ENCODE measurements around the gene UBE2J2.

UBE2J2 gene

DNA sequence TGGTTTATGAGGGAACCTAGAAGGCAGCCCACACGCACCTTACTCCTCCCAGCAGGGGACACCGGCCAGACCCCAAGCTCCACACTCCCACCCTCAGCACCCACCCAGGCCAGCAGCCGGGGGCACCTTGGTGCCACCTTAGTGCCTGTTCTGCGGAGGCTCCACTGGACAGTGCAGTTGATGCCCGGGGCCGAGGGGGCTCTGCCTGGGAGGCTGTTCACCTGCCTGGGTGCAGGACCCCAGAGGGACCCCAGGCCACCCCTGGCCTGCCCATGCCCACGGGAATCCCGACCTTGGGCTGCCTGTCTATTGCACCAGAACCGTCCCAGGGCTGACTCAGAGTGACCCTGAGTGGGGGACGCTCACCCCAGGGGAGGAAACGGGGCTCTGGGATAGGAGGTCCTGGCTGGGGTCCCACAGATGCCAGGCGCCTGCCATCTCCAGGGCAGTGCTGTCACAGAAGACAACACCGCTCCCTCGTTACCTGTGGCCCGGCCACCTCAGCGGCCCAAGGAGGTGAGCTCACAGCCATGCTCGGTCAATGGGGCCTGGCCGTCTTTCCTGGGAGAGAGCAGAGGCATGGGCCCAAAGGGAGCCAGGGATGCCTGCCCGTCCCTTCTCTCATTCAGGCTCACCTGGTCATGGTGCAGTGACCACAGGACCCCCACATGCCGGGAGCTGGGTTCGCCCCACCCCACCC is 7.3 kb upstream of the UBE2J2 start:
- DNase-seq (ENCODE audit: low read depth) = no peak

DNA sequence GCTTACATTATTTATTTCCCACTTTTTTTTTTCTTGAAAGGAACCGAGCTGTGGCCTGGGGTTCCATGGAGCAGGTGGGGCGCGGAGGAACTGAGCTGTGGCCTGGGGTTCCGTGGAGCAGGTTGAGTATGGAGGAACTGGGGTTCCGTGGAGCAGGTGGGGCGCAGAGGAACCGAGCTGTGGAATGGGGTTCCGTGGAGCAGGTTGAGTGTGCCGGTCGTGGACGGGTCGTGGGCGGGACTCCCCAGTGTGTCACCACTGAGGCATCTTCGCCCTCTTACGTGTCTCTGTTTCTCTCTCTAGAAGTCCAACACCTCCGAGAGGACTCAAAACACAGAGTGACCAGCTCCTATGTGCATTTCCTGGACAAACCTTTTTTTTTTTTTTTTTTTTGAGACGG is 5.4 kb upstream of the UBE2J2 start:
- DNase-seq (ENCODE audit: low read depth) = no peak

DNA sequence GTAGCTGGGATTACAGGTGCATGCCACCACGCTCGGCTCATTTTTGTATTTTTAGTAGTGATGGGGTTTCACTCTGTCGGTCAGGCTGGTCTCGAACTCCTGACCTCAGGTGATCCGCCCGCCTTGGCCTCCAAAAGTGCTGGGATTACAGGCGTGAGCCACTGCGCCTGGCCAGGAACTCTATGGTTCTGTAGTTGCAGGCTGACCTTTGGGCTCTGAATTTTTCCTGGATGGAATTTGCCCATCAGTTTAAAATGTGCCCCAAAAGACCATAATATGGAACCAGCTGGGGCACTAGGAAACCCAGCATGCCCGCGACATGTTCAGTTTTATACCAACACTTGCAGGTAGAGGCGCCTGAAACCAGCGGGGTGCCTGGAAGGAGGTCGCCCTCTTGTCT is 5.0 kb upstream of the UBE2J2 start:
- DNase-seq (ENCODE audit: low read depth) = no peak

DNA sequence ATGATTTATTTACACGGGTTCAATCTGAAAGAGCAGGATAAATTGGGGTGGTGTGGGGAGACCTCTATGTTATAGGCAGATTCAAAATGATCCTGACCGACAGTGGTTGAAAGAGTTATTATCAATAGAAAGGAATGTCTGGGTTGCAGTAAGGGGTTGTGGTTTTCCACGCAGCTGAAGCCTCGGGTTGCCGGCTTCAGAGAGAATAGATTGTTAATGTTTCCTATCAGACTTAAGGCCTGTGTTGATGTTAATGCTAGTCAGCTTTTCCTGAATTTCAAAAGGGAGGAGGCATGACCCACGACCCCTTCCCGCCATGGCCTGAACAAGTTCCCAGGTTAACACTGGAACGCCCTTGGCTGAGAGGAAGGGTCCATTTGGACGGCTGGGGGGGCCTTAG is 2.2 kb upstream of the UBE2J2 start:
- DNase-seq (ENCODE audit: low read depth) = no peak

DNA sequence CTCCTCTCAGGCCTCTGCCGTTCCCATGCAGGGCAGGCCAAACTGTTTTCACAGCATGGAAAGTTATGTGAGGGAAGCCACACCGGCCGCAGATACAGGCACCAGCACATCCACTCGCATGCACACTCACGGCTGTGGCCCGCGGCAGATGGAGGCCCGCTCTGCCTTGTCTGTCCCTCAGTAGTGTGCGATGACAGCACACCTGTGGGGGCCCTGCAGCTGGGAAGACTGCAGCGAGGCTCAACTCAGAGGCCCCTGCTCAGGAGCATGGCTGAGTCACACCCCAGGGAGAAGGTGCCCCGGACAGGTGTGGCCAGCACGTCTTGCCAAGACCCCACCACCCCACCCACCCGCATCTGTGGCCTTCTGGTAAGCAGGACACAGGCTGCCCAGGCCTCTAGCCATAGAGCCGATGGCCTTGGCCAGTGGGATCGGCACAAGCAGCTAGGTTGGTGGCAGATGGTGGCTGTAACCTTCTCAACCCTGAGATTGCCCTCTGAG is 1.3 kb upstream of the UBE2J2 start:
- DNase-seq (ENCODE audit: low read depth) = no peak

DNA sequence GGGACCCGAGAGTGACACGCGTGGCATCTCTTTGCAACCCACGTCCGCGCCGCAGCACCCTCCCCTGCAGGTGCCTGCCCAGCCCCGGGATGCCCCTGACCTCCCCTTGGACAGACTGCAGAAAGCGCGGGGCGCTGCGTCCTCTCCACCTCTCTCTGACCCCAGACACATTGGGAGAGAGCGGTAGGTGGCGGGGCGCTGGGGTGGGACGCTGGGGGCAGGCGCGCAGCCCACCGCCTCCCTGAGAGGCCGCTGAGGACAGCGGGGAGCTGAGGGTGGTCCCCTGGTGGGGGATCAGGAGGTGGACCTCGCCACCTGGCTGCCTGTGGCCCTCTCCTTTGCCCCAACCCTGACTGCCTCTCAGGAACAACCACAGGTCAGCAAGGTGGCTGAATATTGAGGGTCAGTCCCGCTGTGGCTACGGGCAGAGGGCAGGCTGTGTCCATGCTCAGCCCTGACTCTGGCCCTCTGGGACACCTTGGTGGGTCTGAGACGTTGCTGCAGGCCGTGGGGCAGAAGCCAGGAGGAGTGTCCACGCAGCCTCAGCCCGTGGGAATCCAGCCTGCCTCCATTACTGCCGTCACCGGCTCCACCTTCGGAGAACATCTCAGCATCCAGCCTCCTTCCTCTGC is 761 bp upstream of the UBE2J2 start:
- DNase-seq (ENCODE audit: low read depth) = no peak

DNA sequence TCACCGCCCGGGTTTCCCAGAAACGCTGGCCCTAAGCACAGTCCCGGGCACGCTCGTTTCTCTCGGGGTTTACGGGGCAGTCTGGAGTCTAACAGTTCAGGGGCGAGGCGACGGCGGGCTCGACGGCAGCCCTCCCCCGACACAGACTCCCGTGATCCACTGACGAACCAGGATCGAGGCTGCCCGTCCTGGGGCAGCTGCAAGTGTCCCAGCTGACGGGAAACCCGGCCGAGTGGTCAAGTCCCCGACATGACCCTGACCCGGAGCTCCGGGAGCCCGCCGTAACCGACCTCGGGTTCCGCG is 494 bp downstream of the UBE2J2 start:
- DNase-seq (ENCODE audit: low read depth) = no peak

DNA sequence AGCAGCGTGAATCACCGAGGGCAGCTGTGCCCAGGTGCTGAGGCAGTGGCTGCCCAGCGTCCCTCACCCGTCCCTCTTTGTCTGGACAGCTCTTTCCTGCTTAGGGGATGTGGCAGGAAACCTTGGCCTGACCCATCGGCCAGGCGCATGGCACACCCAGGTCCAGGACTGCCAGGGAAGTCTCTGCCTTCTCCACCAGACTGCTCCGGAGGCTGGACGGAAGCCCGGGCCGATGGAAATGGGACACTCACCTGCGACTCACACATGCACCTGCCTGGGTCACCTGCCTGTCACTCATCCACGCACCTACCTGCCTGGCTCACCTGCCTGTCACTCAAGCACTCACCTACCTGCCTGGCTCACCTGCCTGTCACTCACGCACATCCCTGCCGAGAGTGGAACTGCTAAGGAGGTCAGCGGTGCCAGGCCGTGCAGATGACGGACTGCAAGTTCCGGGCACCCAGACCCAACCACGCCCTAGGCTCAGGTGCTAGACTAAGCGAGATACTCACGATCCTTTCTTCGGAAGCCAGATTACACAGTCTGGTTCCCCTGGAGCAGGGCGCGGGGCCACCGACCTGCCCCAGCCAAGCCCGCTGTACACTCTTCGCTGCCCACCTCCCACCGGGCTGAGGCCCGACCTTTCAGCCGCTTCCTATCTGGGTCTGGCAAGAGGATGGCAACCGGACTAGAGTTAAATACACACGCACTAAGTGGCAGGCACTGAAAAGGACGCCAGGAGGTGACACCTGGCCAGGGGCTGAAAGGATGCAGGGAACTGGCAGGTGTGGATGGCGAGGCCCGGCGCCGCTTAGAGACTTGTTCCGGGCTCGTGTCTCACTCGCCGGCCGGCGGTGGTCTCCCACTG is 1.1 kb downstream of the UBE2J2 start:
- no peak for DNase-seq (ENCODE audit: low read depth)

DNA sequence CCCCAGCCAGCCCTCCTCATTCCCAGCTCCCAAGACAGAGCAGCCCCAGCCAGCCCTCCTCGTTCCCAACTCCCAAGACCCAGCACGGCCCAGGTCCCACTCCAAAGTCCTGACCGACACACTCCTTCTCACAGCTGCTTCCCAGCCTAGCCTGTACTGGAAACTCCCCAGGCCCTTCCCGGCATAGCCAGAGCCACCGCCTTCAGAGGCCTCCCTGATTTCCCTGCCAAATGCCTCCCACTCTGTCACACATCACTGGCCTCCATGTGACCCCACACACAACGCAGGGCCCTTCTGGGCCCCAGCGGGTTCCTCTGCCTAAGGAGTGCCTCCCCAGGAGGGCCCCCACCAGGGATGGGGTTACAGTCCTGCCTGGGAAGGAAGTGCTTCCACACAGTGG is 2.8 kb downstream of the UBE2J2 start:
- DNase-seq (ENCODE audit: low read depth) = no peak

DNA sequence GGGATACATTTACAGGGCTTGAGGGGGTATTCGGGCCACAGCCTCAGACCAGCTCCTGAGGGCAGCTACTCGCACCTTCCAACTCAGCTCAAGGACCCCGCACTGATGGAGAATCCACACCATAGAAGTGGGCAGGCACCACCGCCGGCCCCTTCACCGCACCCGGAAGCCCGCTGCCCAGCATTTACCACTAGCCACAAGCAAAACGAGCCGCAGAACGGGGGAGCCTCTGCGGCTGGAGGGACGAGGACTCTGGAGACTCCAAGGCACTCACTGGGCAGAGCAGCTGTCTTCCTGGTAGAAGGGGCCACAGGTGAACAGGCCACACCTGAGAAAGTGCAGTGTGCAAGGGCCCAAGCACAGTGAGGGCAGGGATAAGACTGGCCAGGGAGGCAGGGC is 5.4 kb downstream of the UBE2J2 start:
- no peak for DNase-seq (ENCODE audit: low read depth)

DNA sequence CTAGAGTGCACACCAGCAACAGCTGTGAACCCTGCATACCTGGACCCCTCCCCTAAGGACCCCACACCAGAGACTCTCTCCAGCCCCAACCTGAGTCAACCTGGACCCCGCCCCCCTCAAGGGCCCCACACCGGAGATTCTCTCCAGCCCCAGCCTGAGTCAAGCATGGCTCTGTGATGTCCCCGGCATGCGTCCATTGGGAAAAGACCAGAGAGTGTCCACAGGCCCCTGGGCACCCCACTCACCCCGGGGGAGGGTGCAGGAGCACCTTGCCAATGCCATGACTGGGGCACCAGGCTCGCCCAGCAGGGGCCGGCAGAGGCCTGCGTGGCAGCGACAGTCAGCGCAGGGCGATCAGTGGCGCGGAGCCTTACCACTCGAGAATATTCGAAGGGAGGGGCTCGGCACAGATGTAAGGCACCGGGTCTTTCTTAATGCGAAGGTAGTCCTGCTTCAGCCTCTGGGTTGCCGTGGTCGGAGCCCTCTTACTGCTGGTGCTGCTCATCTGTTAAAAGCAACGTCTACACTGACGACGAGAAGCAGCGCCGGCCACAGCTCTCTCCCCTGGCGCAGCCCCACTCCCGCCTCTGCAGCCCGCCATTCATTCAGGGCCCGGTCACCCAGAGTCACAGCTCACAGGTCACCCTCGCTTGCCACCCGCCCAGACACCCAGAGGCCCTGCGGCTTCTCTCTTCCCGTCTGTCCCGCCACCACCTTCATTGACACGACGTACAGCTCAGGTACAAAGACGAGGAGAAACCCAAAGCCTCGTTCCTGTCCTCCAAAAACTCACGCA is 6.0 kb downstream of the UBE2J2 start:
- no peak for DNase-seq (ENCODE audit: low read depth)

DNA sequence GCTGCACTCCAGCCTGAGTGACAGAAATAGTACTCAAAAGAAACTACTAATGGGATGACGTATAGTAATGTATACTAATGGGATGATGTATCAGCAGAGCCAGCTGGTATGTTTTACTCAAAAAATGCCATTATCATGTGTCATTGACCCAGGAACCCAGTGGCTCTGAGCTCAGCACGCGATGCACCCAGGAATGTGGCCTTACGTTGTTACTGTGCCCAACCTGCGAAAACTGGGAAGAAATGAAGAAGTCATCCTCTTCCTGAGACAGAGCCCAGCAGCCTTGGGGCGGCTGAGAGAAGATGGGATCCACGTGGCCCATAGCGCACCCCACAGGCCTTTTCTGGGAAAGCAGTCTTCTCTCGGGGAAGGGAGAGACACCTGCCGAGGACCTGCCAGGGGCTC is 8.8 kb downstream of the UBE2J2 start:
- peak; percentile 18 for DNase-seq (ENCODE audit: low read depth)

DNA sequence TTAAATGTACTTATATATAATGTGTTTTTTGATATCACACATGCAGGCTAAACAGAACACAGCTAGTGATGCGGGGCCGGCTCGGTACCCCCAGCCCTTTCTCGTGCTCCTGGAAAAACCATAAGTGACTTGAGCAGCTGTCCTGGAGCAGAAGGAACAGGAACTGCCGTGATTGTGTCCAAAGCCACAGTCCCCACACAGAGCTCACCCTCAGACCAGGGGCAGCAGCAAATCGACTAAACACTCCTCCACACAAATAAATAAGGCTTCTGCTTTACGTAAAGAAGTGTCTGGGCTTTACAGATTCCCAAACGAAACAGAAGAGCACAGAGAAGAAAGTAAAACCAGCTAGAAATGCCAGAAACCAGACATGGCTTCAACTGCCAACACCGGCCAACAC is 9.6 kb downstream of the UBE2J2 start:
- no peak for DNase-seq (ENCODE audit: low read depth)

DNA sequence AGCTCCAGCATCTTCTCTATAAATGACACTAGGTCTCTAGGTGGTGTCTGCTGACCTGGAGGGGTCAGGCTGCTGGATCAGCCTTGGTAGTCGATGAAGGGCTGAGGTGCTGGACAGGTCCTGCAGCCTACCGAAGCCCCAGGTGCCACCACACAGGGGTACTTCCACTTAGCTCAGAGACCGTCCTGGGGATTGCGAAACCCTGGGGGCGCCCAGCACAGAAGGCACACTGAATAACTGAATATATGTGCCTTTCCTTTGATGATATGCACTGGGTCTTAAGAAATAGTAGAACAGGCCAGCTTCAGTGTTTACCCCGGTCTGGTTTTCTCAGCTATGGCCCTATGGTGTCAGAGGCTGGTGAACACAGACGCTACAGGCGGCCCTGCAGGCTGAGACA is 10.9 kb downstream of the UBE2J2 start:
- DNase-seq (ENCODE audit: low read depth) = no peak

DNA sequence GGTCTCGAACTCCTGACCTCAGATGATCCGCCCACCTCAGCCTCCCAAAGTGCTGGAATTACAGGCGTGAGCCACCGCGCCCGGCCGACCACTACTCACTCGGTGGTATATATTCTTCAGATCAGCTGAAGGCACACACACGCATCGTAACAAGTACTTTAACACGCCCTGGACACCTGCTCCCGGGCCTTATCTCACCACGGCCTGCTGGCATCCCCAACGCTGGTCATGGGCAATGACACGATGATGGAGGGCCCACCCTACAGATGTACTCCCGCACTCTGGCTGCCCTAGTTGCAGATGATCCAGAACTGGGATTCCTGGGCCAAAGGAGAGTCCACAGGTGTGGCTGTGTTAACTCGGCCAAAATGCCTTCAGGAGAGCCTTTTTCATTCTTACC is 11.6 kb downstream of the UBE2J2 start:
- DNase-seq (ENCODE audit: low read depth) = no peak

DNA sequence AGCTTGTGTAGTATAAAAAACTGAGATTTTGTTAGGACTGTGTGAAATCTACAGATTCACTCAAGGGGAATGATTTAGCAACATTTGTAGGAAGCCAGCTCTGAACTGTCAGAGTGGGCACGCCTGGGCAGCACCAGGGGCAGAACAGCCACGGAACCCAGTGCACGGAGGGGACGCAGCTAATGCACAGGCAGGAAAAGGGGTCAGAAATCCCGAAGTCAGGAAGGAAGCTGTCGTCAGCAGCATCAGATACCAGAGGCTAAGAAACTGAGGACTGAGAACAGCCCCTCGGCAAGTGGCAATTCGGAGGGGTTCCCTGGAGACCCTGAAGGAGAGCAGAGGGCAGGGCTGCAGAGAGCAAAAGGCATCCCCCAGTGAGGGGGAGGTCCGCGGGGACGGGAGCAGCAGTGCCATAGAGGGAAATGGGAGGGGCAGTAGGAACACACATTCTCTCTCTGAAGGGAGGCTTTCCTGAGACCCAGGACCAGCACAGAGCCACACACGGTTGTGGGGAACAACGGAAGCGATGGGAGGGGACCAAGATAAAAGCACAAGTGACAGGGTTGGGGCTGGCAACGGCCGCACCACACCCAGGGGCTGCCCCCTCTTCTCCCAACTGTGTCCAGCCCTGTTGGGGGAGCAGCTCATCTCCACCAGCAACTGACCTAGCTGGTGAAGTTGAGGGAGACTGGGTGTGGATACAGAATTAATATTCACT is 12.7 kb downstream of the UBE2J2 start:
- DNase-seq (ENCODE audit: low read depth) = no peak

DNA sequence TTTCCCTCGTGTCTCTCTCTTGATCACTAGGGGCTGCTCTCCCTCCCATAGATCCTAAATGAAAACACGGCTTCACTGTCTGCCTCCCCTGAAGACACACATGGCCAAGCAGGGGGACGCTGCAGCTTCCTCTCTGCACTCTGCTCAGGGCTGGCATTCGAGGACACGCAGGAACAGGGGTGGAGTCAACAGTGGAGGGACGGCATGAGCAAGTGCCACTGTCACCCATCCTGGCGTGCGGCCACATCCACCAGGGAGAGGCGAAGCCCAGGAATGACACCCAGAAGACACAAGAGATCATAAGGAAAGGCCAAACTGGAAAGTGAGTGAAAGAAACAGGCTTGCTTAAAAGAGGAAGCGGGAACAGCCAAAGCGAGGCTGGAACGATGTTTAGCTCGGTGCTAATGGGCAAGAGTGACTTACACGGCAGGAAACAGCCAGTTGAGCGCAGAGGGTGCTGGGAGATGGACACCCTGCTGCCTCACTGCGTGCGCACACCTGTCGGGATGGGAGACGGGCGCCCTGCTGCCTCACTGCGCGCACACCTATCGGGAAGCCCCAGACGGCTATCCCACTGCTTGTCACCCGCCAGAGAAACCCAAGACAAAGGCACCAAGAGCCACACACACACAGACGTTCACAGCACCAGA is 13.6 kb downstream of the UBE2J2 start:
- DNase-seq (ENCODE audit: low read depth) = no peak

DNA sequence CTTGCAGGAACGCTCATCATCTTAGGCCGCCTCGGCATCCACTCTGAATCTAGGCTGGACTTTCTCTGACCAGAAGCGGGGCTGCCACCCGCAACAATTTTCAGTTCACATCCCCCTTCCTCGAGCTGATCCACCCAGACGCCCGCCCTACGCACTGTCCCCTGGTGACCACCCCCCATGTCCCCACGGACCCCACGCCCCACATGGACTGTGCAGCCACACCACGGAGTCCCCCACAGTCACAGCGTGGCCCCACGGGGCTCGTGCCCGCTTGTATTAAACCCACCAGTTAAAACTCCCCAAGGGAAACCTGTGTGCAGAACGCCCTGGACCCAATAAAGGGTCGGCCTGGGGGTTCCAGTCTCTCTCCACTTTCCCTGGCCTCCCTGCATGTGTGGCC is 14.1 kb downstream of the UBE2J2 start:
- no peak for DNase-seq (ENCODE audit: low read depth)

DNA sequence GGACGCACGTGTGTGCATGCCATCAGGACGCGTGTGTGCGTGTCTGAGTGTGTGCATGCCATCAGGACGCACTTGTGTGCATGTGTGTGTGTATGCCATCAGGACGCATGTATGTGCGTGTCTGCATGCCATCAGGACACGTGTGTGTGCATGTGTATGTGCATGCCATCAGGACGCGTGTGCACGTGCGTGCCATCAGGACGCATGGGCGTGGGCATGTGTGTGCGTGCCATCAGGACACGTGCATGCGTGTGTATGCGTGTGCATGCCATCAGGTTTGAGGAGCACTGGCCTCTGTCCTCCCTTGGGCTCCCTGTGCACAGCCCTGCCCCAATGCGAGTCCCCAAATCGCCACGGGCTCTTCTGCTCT is 14.6 kb downstream of the UBE2J2 start:
- DNase-seq (ENCODE audit: low read depth) = no peak

DNA sequence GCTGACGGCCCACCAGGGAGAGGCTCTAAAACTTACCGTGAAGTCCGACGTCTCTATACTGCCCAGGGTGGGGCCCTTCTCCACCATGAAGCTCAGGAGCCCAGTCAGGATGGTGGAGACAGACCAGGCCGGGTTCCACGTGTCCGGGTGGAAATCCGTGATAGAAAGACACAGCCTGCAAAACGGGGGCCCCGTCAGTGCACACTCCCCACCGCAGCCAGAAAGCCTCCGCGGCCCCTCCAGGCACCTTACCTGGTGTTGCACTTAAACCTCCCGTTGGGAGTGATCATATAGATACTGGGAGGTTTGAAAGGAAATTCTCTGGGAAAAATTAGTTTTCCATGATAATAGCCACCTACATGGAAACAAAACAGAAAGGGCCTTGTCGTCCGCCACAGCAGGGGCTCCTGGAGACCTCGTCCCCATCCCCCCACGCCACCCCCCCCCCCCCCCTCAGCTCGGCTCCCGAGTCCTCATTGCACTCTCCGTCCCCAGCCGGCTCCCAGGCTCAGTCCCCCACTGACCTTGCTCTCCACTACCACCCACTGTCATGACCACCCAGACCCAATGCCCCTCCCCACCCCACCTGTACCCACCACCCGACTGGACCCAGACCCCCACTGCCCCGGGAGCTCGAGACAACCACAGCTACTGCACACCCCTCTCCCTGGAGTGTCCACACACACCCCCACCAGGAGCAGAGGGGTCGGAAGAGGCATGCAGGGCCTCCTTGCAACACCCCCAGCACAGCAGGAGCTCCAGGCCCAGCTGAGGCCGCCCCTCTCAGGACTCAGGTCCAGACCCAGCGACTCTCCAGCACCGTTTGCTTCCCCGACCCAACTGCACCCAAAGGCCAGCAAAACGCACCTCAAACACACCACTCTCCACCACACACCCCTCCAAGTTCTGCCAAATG is 16.4 kb downstream of the UBE2J2 start:
- DNase-seq (ENCODE audit: low read depth) = no peak
